SK-N-SH treated with all-trans-retinoic acid at 6 μM for 48 hours (cell line): ENCODE data around the gene WWP2.
A peak's percentile ranks its signal among the peaks of the same experiment; 100 is the strongest.

Experiments
- ATAC-seq: fragments of 200-7000 bp; cut with Tn5 transposase; 3 replicates; pipeline ENCODE4 v1.9.1; 2020; ENCODE audit warnings: mild to moderate bottlenecking, moderate library complexity
- ARNTL ChIP-seq: fragments of 450-650 bp; formaldehyde crosslinking; IDR thresholded peaks from 2 replicates; pipeline ENCODE4 v1.5.0; 2020; ENCODE audit warnings: low read depth, mild to moderate bottlenecking, moderate library complexity, borderline replicate concordance
- BACH2 ChIP-seq: fragments of 250-450 bp; sonication (Bioruptor Pico); IDR thresholded peaks from 2 replicates; pipeline ENCODE4 v1.9.0; 2021; ENCODE audit warnings: mild to moderate bottlenecking, borderline replicate concordance
- CSDC2 ChIP-seq: fragments of 250-450 bp; sonication (Bioruptor Pico); IDR thresholded peaks from 2 replicates; pipeline ENCODE4 v1.5.0; 2020; ENCODE audit warnings: mild to moderate bottlenecking, moderate library complexity
- ESRRG ChIP-seq: fragments of 250-450 bp; sonication (Bioruptor Pico); IDR thresholded peaks from 2 replicates; pipeline ENCODE4 v1.6.1; 2021; ENCODE audit warnings: mild to moderate bottlenecking
- GLIS3 ChIP-seq: fragments of 250-450 bp; sonication (Bioruptor Pico); IDR thresholded peaks from 2 replicates; pipeline ENCODE4 v1.5.0; 2020; ENCODE audit warnings: mild to moderate bottlenecking, moderate library complexity
- ISL1 ChIP-seq: fragments of 250-450 bp; sonication (Bioruptor Pico); IDR thresholded peaks from 2 replicates; pipeline ENCODE4 v2.1.2; 2022; ENCODE audit warnings: mild to moderate bottlenecking, moderate library complexity
- RARB ChIP-seq: fragments of 250-450 bp; sonication (Bioruptor Pico); IDR thresholded peaks from 2 replicates; pipeline ENCODE4 v1.8.0; 2021; ENCODE audit warnings: mild to moderate bottlenecking, moderate library complexity
- SNAI2 ChIP-seq: fragments of 250-450 bp; sonication (Bioruptor Pico); IDR thresholded peaks from 2 replicates; pipeline ENCODE4 v1.5.0; 2020; ENCODE audit warnings: mild to moderate bottlenecking, moderate library complexity
- TCF4 ChIP-seq: fragments of 250-450 bp; sonication (Bioruptor Pico); IDR thresholded peaks from 2 replicates; pipeline ENCODE4 v1.8.0; 2021; ENCODE audit warnings: mild to moderate bottlenecking, moderate library complexity, borderline replicate concordance
- ZC3H10 ChIP-seq: fragments of 250-450 bp; sonication (Bioruptor Pico); IDR thresholded peaks from 2 replicates; pipeline ENCODE4 v1.5.1; 2021; ENCODE audit warnings: mild to moderate bottlenecking, moderate library complexity
- ZFP3 ChIP-seq: fragments of 250-450 bp; sonication (Bioruptor Pico); IDR thresholded peaks from 2 replicates; pipeline ENCODE4 v1.5.0; 2020; ENCODE audit warnings: mild to moderate bottlenecking, moderate library complexity
- ZFP30 ChIP-seq: fragments of 450-650 bp; formaldehyde crosslinking; IDR thresholded peaks from 2 replicates; pipeline ENCODE4 v1.5.0; 2022; ENCODE audit warnings: mild to moderate bottlenecking, moderate library complexity
- ZNF565 ChIP-seq: fragments of 450-650 bp; formaldehyde crosslinking; conservative IDR thresholded peaks from 2 replicates; pipeline ENCODE4 v1.5.0; 2020; ENCODE audit warnings: low read depth, mild to moderate bottlenecking, moderate library complexity
- ZNF70 ChIP-seq: fragments of 450-650 bp; formaldehyde crosslinking; IDR thresholded peaks from 2 replicates; pipeline ENCODE4 v1.5.0; 2020; ENCODE audit warnings: mild to moderate bottlenecking, moderate library complexity
- ZNF8 ChIP-seq: fragments of 450-650 bp; formaldehyde crosslinking; IDR thresholded peaks from 2 replicates; pipeline ENCODE4 v1.5.0; 2020; ENCODE audit warnings: mild to moderate bottlenecking, moderate library complexity
- TF ChIP-seq, protein P1 (sequence below): fragments of 250-450 bp; sonication (Bioruptor Pico); IDR thresholded peaks from 2 replicates; pipeline ENCODE4 v1.8.0; 2020; ENCODE audit warnings: mild to moderate bottlenecking, moderate library complexity, borderline replicate concordance
- TF ChIP-seq, protein P2 (sequence below): fragments of 250-450 bp; sonication (Bioruptor Pico); IDR thresholded peaks from 2 replicates; pipeline ENCODE4 v1.5.0; 2020; ENCODE audit warnings: mild to moderate bottlenecking, moderate library complexity
- TF ChIP-seq, protein P3 (sequence below): fragments of 250-450 bp; sonication (Bioruptor Pico); IDR thresholded peaks from 2 replicates; pipeline ENCODE4 v1.8.0; 2021; ENCODE audit warnings: low read depth, mild to moderate bottlenecking, moderate library complexity, borderline replicate concordance
- TF ChIP-seq, protein P4 (sequence below): fragments of 250-450 bp; sonication (Bioruptor Pico); IDR thresholded peaks from 2 replicates; pipeline ENCODE4 v1.5.1; 2021; ENCODE audit warnings: mild to moderate bottlenecking, moderate library complexity

WWP2 gene

DNA sequence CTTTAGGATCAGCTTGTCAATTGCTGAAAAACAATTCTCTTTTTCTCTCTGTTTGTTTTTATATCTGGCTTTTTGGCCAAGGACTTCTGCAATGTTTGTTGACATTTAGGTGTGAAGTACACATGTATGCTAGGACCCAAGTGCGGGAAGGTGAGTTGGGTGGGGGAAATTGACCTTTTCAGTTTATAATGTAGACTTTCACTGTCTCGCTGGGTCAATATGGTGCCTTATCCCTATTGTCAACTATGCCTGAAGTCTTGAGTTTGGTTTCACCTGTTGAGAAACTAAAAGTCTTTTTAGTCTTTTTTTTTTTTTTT is 9.5 kb downstream of the WWP2 start (continued):
- TF ChIP-seq, protein P1, sequence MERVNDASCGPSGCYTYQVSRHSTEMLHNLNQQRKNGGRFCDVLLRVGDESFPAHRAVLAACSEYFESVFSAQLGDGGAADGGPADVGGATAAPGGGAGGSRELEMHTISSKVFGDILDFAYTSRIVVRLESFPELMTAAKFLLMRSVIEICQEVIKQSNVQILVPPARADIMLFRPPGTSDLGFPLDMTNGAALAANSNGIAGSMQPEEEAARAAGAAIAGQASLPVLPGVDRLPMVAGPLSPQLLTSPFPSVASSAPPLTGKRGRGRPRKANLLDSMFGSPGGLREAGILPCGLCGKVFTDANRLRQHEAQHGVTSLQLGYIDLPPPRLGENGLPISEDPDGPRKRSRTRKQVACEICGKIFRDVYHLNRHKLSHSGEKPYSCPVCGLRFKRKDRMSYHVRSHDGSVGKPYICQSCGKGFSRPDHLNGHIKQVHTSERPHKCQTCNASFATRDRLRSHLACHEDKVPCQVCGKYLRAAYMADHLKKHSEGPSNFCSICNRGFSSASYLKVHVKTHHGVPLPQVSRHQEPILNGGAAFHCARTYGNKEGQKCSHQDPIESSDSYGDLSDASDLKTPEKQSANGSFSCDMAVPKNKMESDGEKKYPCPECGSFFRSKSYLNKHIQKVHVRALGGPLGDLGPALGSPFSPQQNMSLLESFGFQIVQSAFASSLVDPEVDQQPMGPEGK (CRISPR knock-in tag), result no peak
- TF ChIP-seq, all 23 proteins: peak for 0

DNA sequence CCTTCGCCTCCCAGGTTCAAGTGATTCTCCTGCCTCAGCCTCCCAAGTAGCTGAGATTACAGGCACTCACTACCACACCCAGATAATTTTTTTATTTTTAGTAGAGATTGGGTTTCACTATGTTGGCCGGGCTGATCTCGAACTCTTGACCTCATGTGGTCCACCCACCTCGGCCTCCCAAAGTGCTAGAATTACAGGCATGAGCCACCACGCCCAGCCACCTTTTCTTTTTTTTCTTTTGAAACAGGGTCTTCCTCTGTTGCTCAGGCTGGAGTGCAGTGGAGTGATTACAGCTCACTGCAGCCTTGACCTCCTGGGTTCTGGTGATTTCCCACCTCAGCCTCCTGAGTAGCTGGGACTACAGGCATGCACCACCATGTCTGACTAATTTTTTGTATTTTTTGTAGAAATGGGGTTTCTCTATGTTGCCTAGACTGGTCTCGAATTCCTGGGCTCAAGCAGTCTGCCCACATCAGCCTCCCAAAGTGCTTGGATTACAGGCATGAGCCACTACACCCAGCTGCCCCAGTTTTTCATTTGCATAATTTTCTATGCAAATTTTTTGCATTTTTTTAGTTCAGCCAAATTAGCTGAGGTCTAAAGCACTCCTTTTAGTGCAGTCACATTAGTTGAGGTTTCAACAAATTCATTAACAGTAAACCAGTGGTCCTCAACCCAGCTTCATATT is 11.3 kb downstream of the WWP2 start:
- no peak for TF ChIP-seq RARB (CRISPR knock-in tag)
- no peak for ATAC-seq

DNA sequence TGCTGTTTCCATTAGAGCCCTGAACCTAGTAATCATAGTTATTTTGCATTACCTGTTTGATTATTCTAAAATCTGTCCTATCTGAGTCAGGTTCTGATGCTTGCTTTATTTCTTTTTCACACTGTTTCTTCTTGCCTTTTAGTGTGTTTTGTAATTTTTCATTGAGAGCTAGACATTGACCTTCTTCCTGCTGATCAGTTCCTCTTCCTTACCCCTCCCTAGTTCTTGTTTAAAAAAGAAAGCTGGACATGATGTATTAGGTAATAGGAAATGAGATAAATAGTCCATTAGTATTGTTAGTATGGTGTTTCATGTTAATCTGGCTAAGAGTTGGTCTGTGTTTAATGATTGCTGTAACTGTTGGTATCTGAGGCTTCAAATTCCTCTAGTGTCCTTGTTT is 13.4 kb downstream of the WWP2 start:
- no peak for TF ChIP-seq ZFP30 (CRISPR knock-in tag)
- TF ChIP-seq ARNTL, result no peak
- TF ChIP-seq ESRRG (CRISPR knock-in tag), result no peak
- TF ChIP-seq ZNF70 (CRISPR knock-in tag), result no peak
- TF ChIP-seq ZNF8 (CRISPR knock-in tag), result no peak
- TF ChIP-seq GLIS3, result no peak
- TF ChIP-seq ISL1 (CRISPR knock-in tag), result no peak
- TF ChIP-seq, protein P2, sequence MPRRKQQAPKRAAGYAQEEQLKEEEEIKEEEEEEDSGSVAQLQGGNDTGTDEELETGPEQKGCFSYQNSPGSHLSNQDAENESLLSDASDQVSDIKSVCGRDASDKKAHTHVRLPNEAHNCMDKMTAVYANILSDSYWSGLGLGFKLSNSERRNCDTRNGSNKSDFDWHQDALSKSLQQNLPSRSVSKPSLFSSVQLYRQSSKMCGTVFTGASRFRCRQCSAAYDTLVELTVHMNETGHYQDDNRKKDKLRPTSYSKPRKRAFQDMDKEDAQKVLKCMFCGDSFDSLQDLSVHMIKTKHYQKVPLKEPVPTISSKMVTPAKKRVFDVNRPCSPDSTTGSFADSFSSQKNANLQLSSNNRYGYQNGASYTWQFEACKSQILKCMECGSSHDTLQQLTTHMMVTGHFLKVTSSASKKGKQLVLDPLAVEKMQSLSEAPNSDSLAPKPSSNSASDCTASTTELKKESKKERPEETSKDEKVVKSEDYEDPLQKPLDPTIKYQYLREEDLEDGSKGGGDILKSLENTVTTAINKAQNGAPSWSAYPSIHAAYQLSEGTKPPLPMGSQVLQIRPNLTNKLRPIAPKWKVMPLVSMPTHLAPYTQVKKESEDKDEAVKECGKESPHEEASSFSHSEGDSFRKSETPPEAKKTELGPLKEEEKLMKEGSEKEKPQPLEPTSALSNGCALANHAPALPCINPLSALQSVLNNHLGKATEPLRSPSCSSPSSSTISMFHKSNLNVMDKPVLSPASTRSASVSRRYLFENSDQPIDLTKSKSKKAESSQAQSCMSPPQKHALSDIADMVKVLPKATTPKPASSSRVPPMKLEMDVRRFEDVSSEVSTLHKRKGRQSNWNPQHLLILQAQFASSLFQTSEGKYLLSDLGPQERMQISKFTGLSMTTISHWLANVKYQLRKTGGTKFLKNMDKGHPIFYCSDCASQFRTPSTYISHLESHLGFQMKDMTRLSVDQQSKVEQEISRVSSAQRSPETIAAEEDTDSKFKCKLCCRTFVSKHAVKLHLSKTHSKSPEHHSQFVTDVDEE, result no peak
- TF ChIP-seq ZFP3 (CRISPR knock-in tag), result no peak
- TF ChIP-seq ZC3H10 (CRISPR knock-in tag), result no peak
- no peak for TF ChIP-seq SNAI2
- TF ChIP-seq, protein P3, sequence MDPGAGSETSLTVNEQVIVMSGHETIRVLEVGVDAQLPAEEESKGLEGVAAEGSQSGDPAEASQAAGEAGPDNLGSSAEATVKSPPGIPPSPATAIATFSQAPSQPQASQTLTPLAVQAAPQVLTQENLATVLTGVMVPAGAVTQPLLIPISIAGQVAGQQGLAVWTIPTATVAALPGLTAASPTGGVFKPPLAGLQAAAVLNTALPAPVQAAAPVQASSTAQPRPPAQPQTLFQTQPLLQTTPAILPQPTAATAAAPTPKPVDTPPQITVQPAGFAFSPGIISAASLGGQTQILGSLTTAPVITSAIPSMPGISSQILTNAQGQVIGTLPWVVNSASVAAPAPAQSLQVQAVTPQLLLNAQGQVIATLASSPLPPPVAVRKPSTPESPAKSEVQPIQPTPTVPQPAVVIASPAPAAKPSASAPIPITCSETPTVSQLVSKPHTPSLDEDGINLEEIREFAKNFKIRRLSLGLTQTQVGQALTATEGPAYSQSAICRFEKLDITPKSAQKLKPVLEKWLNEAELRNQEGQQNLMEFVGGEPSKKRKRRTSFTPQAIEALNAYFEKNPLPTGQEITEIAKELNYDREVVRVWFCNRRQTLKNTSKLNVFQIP (CRISPR knock-in tag), result no peak
- TF ChIP-seq ZNF565 (CRISPR knock-in tag), result no peak
- TF ChIP-seq, all 23 proteins: peak for 0
- no peak for ATAC-seq

DNA sequence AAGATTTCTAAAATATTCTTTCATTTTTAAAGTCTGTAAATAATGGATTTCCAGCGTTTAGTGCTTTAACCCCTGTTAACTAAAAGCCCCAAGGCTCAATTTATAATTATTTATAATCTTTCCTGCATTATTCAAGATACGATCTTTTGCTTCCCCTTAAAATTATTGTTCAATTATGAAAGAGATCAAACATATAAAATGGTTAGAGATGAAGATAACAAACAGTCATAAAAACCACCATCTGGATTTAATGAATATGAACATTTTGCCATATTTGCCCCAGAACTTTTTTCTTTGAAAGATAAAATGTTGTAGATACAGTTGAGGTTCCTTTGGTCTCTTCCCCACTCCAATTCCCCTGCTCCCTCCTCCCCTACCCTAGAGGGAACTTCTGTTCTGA is 17.6 kb downstream of the WWP2 start:
- ATAC-seq, result no peak
- TF ChIP-seq GLIS3 (no peak), SNAI2 (no peak), BACH2 (CRISPR knock-in tag) (no peak), CSDC2 (CRISPR knock-in tag) (no peak), TCF4 (CRISPR knock-in tag) (peak; percentile 94)
- TF ChIP-seq, protein P4, sequence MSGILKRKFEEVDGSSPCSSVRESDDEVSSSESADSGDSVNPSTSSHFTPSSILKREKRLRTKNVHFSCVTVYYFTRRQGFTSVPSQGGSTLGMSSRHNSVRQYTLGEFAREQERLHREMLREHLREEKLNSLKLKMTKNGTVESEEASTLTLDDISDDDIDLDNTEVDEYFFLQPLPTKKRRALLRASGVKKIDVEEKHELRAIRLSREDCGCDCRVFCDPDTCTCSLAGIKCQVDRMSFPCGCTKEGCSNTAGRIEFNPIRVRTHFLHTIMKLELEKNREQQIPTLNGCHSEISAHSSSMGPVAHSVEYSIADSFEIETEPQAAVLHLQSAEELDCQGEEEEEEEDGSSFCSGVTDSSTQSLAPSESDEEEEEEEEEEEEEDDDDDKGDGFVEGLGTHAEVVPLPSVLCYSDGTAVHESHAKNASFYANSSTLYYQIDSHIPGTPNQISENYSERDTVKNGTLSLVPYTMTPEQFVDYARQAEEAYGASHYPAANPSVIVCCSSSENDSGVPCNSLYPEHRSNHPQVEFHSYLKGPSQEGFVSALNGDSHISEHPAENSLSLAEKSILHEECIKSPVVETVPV, result 0 out of 2 replicates have a peak, but pooled peaks have one; percentile 31
- TF ChIP-seq, protein P2, result peak; percentile 57; the same call in 1 of the 2 replicates
- TF ChIP-seq, all 23 proteins: peak for 3
